ENCODE data around the gene RASL10A. TPM values are rescaled to one million over a fixed set of nuclear protein-coding genes. Genes with fewer than 3 reads are reported as not detected.

The RASL10A gene
- total RNA-seq, 1 experiment from 2014 or later: not detected

- DNase-seq: no peak
- Histone ChIP-seq H4K20me1 (ENCODE audit: insufficient read depth) (peaks cover 98% of the 10 kb centered on the region), H3K4me1 (replicated peaks; ENCODE audit: insufficient read depth) (no peaks in the 10 kb centered on the region), H3K27me3 (ENCODE audit: insufficient read depth, low read depth) (no peaks in the 10 kb centered on the region), H3K27ac (no peak overlapping the region), H3K4me2 (no peak overlapping the region), H3K36me3 (ENCODE audit: low read depth) (peaks cover 84% of the 10 kb centered on the region), H2AFZ (no peak overlapping the region), H3F3A (ENCODE audit: insufficient read depth, low read depth) (peaks cover 72% of the 10 kb centered on the region), H3K9me3 (ENCODE audit: insufficient read depth, low read depth) (no peaks in the 10 kb centered on the region), H3K79me2 (ENCODE audit: low read depth) (peaks cover 88% of the 10 kb centered on the region), H3K9me2 (ENCODE audit: insufficient read depth) (no peaks in the 10 kb centered on the region), H3K4me3 (no peak overlapping the region)
- TF ChIP-seq EZH2 (IDR thresholded peaks at IDR 0.05; ENCODE audit: low read depth) (no peak), CTCF (conservative IDR thresholded peaks at IDR 0.05) (no peak)
- intact Hi-C loops (cut with micrococcal nuclease; ENCODE audit: unreplicated experiment): no loop called here
- POLR2A ChIA-PET (ENCODE audit: unreplicated experiment): no interaction called here
- no TSS peak for BruUV-seq (replicated peaks)
- CTCF ChIA-PET: no interaction called here
Measured at GRCh38 chr22:29277927-29278326, 37.6 kb downstream of the RASL10A start.

- intact Hi-C loops (cut with micrococcal nuclease; ENCODE audit: unreplicated experiment): no loop called here
- TF ChIP-seq EZH2 (IDR thresholded peaks at IDR 0.05; ENCODE audit: low read depth) (no peak), CTCF (conservative IDR thresholded peaks at IDR 0.05) (no peak)
- Histone ChIP-seq H3K9me3 (ENCODE audit: insufficient read depth, low read depth) (no peaks in the 10 kb centered on the region), H3K79me2 (ENCODE audit: low read depth) (peaks cover 94% of the 10 kb centered on the region), H3K9me2 (ENCODE audit: insufficient read depth) (no peaks in the 10 kb centered on the region), H3K4me3 (no peak overlapping the region), H3K27ac (no peak overlapping the region), H3K4me1 (replicated peaks; ENCODE audit: insufficient read depth) (peaks cover 7% of the 10 kb centered on the region), H3K36me3 (ENCODE audit: low read depth) (peaks cover 91% of the 10 kb centered on the region), H2AFZ (no peak overlapping the region), H3K27me3 (ENCODE audit: insufficient read depth, low read depth) (no peaks in the 10 kb centered on the region), H3F3A (ENCODE audit: insufficient read depth, low read depth) (peaks cover 80% of the 10 kb centered on the region), H4K20me1 (ENCODE audit: insufficient read depth) (peaks cover 100% of the 10 kb centered on the region), H3K4me2 (no peak overlapping the region)
- BruUV-seq (replicated peaks): no TSS peak
- ChIA-PET CTCF (no interaction called here), POLR2A (ENCODE audit: unreplicated experiment) (interaction anchor here (0.6 kb wide), 1 partner anchor 248 kb away, joined by 3 read pairs; no protein-coding TSS in a partner anchor)
- DNase-seq: no peak
Measured at GRCh38 chr22:29275819-29276565, 39.5 kb downstream of the RASL10A start.

- CTCF ChIA-PET: no interaction called here
- Histone ChIP-seq H2AFZ (no peak overlapping the region), H3K9me2 (ENCODE audit: insufficient read depth) (no peaks in the 10 kb centered on the region), H3K4me3 (no peak overlapping the region), H4K20me1 (ENCODE audit: insufficient read depth) (peaks cover 100% of the 10 kb centered on the region), H3K4me1 (replicated peaks; ENCODE audit: insufficient read depth) (peaks cover 15% of the 10 kb centered on the region), H3K27me3 (ENCODE audit: insufficient read depth, low read depth) (no peaks in the 10 kb centered on the region), H3K79me2 (ENCODE audit: low read depth) (peaks cover 100% of the 10 kb centered on the region), H3K4me2 (no peak overlapping the region), H3F3A (ENCODE audit: insufficient read depth, low read depth) (peaks cover 78% of the 10 kb centered on the region), H3K36me3 (ENCODE audit: low read depth) (peaks cover 95% of the 10 kb centered on the region), H3K27ac (no peak overlapping the region), H3K9me3 (ENCODE audit: insufficient read depth, low read depth) (no peaks in the 10 kb centered on the region)
- intact Hi-C loops (cut with micrococcal nuclease; ENCODE audit: unreplicated experiment): no loop called here
- no peak for TF ChIP-seq EZH2 (IDR thresholded peaks at IDR 0.05; ENCODE audit: low read depth)
- TF ChIP-seq CTCF (conservative IDR thresholded peaks at IDR 0.05): no peak
- DNase-seq: no peak
- POLR2A ChIA-PET (ENCODE audit: unreplicated experiment): no interaction called here
- BruUV-seq (replicated peaks): no TSS peak
Measured at GRCh38 chr22:29275167-29275566, 40.3 kb downstream of the RASL10A start.

Data from PC-9 (cell line).